GM18498 (cell line): ENCODE data around the gene BDKRB2.
"Not testable (repeated sequence)": the region's sequence is repeated elsewhere in the genome, so short reads cannot be mapped to it uniquely, and the experiment has no call there.

Experiments used
- ATAC-seq: cut with Tn5 transposase; IDR thresholded peaks from one replicate; pipeline ENCODE4 v1.9.1; 2021; ENCODE audit warnings: mild to moderate bottlenecking, moderate library complexity; ENCODE audit not compliant: unreplicated experiment

The BDKRB2 gene

DNA sequence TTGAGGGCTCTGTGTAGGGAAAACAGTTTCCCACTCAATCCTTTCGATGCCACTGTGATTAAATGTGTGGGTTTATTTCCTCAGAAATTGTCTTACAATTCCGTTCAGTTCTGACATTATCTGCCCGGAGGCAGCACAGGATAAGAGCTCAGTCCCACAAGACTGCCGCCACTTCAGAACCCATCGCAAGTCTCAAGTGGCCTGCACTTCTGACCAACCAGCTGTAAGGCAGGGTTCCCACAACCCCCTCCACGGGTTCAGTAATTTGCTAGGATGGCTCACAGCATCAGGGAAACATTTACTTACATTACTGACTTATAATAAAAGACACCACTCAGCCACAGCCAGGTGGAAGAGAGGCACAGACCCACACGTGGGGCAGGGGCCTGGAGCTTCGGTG is 17.2 kb downstream of the BDKRB2 start:
- no peak for ATAC-seq

DNA sequence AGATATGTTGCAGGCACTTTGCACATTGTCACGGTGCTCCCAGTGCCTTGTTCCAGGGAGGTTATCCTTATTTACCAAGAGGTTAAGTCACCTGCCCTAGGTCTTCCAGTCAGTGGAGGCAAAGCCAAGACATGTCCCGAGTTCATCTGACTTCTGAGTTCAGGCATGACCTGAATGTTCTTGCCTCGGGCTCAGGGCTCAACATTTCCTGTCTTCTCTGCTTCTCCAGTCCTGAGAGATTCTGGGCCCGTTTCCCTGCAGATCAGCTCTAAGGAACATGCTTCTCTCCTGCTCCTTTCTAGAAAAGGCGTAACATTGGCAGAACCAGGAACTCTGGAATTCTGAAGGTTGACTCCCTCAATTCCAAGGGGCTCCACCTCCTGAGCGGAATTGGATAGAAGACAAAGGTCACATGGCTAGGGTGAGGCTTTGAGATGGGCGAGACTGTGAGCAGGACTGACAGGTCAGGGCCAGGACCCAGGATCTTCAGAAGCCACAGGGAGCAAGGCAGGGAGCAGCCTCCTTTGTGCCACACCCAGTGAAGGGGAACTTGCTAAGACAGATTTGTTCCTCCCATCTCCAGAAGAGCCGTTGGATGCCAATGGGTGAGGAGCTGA is 19.9 kb downstream of the BDKRB2 start:
- ATAC-seq, result no peak

DNA sequence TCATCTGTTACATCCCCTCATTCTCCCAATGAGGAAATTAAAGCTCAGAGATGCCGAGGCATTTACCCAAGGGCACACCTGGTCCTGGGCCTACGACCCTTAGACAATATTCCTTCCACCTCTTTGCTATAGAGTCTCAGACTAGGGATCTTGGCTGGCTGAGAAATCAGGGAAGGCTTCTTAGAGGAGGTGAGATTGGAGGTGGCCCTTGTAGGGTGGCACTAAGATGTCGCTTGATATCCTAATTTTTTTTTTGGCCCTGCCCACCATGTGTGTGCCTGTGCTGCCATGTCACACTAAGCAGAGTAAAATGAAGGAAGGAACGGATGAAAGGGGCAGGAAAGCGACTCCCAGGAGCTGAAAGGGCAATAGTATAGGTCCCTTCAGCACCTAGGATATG is 20.6 kb downstream of the BDKRB2 start:
- no peak for ATAC-seq

DNA sequence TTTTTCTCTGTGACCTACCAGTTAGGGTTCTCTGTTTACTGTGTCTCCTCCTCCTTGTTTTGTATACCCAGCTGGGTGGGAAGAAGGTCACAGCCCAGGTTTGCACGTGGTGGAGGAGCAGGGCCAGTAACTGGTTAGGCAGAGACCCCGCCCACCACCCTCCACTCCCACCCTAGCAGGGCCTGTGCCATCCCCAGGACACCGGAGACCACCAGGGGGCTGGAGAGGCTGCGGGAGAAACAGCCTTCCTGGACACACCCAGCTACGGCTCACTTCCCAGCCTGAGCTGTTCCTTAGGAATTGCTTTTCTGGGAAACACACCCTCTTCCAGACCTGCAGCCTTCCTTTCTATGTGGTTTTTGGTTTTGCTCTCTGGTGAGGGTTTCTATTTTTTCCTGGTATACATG is 21.1 kb downstream of the BDKRB2 start:
- no peak for ATAC-seq

DNA sequence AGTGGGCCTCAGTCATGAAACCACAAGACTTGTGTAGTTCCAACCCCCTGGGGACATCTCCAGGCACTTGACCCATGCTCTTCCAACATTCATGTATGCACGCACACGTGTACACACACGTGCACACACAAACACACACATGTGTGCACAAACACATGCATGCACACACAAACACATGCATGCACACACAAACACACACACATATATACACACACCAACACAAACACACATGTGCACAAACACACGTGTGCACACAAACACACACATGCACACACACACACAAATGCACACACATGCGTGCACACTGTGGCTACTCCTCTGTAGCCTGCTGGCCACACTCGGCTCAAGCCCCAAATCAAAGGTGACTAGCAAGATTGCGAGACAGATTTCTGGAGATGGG is 22.8 kb downstream of the BDKRB2 start:
- no peak for ATAC-seq

DNA sequence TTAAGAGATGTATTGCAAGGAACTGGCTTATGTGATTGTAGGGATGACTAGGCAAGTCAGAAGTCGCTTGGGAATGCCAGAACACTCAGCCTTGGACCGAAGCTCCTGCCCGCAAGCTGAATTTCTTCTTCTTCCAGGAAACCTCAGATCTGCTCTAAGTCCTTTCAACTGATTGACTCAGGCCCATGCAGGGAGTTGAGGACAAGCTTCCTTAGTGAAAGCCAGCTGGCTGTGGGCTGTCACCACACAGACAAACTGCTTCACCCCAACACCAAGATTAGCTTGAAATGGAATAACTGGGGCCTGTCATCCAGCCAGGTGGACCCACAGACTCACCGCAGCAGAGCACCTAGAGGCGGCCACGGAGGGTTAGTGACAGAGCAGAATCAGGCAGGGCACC is 24.7 kb downstream of the BDKRB2 start:
- ATAC-seq, result no peak

DNA sequence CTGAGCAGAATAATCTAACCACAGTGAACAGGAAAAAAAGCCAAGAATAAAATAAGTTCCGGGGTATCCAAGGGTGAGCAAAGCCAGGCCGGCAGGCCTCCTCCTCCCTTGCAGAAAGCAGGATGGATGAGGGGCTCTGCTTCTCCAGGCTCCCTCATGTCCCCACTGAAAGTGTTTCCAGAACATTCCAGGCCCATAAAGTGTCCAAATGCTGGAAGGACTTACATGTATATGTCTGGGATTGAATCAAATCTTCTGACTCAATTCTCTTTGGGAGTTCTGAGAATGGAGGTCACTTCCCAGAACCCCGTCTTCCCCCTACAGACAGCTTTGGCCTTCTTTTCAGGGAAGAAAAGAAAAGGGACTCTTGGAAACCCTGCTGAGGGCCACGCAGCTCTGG is 26.4 kb downstream of the BDKRB2 start:
- no peak for ATAC-seq

DNA sequence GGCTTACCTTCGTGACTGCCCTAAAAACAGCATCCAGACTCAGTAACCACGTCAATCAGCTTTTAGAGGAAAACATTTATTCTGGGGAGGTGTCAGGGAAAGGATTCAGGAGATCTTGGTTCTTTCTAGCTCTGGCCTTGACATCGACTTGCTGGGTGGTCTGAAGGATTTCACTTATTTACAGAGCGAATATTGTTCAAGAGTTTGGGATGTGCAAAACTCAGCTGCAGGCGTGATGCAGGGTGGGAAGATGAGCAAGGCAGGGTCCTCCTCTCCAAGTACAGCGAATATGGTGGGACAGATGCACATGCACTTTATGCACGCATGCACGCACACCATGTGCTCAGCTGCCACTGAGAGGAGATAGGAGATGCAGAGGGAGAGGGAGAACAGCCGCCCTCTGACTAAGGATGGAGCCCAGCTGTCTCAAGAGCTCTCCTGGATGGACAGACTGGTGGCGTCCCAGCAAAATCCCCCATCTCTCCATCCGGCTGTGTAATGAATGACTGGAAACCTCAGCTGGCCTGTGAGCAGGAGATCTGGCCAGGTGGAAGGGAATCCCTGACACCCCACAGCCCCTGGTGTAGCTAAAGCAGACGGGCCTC is 27.0 kb downstream of the BDKRB2 start:
- no peak for ATAC-seq

DNA sequence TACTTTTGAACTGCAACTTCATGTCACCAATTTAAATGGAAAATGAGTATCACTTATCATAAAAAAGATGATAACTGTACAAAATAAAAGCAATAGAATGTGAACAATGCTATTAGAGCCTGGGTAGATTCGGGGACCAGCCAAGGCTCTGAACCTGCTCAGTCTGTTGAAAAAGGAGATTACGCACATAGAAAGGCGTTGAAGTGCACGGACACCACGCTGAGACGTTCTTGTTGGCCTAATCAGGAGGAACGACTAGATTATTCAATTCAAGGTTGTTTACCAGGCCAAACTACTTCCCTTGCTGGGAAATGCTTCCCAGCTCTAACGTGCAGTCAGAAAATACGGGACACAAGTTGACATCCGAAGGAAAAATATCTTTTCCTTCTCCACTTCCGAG is 27.9 kb downstream of the BDKRB2 start:
- ATAC-seq, result no peak

DNA sequence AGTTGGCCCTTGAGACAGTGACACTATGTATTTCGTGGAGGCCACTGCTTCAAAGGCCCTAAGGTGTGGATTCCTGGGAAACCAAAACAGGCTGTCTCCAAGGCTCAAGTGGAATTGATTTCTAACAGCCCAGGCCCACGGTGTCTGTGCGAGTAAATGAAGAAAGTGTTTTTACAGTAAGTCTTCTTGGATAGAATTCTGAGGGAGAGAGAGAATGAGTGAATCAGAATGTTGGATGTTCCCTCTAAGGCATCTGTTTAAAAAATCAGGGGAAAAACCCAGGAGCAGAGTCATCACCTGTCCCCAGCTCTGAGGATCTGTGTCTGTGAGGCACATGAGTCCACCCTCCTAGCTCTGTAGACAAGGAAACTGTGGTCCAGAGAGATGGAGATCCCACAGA is 29.0 kb downstream of the BDKRB2 start:
- no peak for ATAC-seq

DNA sequence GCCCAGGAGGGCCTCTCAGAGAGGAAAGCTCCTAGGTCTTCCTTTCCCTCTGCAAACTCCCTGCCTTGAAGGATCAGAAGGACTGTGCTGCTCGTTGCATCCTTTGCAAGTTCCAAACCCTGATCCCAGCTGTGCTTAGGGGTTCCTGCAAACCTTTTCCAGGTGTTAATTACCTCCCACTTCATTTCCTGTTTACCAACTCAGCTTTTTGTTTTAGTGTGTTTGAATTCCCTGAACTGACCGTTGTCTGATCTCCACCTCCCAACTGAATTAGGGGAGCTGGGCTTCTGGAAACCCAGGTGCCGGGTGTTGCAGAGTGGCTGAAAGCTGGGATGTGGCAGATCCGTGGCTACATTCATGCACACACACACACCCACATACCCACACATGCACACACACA is 30.8 kb downstream of the BDKRB2 start:
- no peak for ATAC-seq

DNA sequence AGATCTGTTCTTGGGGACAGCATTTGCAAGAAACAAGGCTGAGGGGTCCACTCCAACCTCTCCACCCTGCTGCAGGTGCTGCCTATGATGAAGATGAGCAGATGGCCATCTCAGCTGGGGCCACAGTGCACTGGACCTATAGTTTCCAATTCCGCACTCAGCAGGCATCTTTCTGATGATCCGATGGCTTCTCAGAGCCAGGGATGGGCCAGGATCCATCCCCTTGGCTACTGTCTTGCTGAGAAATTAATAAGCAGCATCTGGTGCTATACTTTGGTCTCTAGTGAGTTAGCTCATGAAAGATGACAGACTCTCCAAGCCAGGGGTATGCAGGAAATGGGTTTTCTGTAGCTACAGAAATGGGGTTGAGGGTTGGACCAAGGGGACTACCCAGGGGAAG is 33.0 kb downstream of the BDKRB2 start:
- no peak for ATAC-seq

DNA sequence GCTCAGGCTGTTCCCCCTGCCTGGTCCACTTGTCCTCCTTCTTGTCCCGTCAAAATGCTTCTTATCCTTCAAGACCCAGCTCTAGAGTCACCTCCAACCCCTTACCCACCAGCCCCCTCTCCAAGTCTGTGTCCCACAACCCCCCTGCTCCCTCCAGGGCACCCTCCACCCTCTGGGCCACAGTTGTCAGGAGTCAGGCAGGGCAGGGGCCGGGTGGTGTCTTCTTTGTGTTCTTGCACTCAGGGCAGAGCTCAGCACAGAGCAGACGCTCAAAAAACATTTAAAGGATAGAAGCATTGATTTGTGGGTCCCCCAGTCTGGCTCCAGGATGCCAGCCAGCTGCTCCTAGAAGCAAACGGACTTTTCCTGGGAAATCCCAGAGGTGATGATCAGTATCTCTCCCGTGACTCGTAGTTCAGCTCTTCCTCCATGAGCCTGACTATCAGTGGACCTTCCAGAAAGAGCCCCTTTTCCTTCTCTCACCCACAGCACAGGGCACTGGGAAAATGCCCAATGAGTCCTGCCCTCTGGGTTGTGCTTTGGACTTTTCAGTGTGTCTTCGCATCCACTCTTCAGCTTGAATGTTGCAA is 34.1 kb downstream of the BDKRB2 start:
- no peak for ATAC-seq

DNA sequence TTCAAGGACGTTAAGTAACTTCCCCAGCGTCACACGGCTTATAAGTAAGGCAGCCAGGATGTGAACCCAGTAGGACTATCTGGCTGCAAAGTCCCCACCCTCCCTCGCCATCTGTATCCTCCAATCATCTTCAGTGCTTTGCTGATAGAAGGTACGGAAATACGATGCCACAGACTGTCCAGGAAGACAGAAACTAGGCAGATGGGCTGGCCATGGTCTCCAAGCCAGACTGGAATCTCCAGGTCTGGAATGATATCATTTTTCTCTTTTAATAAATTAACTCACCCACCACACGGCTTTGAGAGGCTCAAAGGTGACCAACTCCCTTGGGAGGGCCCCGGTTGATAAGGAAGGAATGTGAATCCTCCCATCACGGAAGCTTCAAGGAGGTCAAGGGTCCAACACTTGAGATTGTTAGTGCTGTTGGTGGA is 35.1 kb downstream of the BDKRB2 start:
- ATAC-seq, result no peak

DNA sequence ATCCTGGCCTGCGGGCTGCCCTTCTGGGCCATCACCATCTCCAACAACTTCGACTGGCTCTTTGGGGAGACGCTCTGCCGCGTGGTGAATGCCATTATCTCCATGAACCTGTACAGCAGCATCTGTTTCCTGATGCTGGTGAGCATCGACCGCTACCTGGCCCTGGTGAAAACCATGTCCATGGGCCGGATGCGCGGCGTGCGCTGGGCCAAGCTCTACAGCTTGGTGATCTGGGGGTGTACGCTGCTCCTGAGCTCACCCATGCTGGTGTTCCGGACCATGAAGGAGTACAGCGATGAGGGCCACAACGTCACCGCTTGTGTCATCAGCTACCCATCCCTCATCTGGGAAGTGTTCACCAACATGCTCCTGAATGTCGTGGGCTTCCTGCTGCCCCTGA is 36.0 kb downstream of the BDKRB2 start:
- no peak for ATAC-seq

DNA sequence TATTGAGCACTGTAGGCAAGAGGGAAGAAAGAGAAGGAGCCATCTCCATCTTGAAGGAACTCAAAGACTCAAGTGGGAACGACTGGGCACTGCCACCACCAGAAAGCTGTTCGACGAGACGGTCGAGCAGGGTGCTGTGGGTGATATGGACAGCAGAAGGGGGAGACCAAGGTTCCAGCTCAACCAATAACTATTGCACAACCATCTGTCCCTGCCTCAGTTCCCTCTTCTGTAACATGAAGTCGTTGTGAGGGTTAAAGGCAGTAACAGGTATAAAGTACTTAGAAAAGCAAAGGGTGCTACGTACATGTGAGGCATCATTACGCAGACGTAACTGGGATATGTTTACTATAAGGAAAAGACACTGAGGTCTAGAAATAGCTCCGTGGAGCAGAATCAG is 37.5 kb downstream of the BDKRB2 start:
- no peak for ATAC-seq

DNA sequence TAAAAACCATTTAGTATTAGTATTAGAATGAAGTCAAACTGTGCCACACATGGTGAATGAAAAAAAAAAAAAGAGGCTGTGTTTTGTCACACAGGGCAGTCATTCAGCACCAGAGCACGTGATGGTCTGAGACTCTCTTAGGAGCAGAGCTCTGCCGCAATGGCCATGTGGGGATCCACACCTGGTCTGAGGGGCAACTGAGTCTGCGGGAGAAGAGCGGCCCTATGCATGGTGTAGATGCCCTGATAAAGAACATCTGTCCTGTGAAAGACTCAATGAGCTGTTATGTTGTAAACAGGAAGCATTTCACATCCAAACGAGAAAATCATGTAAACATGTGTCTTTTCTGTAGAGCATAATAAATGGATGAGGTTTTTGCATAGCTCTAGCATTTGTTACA is 39.1 kb downstream of the BDKRB2 start:
- ATAC-seq, result no peak

DNA sequence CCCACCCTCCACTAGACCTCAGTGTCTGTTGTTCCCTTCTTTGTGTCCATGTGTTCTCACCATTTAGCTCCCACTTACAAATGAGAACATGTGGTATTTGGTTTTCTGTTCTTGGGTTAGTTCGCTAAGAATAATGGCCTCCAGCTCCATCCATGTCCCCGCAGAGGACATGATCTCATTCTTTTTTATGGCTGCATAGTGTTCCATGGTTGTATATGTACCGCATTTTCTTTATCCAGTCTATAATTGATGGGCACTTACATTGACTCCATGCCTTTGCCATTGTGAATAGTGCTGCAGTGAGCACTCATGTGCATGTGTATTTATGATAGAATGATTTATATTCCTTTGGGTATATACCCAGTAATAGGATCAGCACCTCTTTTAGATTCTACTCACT is 40.4 kb downstream of the BDKRB2 start:
- not testable (repeated sequence) for ATAC-seq

DNA sequence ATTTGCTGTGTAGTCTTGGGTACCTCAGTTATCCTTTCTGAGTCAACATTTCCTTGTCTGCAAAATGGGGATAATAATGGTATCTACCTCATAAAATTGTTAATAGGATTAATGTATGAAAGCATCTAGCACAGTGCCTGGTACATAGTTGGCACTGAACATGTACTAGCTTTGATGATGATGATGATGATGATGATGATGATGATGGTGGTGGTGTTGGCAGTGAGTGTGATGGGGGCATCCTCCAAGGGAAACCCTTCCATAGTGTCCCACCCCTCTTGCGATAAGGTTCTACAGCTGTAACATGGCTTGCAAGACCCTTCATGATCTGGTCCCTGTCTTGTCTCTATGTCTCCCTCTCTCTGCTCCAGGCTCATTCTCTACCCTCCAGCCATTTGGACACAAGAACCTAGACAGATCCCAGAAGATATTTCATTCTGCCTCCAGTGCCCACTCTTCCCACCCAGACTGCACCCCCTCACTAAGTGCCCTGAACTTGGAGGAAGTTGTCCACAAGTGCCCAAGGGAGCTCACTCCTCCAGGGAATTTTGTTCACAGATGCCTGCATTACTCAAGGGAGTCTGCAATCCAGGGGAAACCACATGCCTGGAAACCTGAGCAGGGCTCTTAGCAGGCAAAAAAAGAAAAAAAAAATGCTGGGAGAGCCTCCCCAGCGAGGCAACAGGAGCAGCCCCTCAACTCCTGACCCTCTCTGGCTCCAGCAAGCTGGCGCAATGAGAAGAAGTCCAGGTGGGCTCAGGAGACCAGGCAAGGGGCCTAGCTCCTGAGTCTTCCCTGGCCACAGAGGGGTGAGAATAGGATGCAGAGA is 41.3 kb downstream of the BDKRB2 start:
- no peak for ATAC-seq

DNA sequence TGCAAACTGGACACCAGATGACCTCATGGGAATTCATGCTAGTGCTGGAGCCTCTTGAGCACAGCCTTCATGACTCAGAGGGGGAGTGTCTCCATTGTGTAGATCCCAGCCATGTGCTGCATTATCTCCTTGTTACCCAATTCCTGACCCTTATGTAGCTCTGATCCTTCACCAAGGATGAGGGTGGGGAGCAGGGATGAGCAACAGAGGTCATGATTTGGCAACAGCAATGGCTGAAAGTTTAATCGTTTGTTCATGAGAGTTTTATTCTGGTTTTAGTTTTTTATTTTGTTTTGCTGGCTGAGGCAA is 41.9 kb downstream of the BDKRB2 start:
- no peak for ATAC-seq

DNA sequence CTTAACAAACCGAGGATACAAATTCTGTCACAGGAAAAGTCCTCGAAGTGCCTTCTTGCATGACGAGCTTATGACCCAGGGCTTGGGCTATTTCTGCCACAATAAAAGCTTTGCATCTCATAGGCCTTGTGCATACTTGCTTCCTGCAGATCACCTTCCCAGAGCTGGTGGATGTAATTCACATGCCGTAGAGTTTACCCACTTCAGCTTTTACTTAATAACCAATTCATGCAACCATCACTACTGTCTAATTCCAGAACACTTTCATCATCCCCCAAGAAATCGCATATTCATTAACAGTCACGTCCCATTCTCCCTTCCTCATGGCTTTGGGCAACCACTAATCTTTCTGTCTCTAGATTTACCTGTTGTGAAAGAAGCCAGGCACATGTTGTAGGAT is 42.4 kb downstream of the BDKRB2 start:
- ATAC-seq, result no peak

DNA sequence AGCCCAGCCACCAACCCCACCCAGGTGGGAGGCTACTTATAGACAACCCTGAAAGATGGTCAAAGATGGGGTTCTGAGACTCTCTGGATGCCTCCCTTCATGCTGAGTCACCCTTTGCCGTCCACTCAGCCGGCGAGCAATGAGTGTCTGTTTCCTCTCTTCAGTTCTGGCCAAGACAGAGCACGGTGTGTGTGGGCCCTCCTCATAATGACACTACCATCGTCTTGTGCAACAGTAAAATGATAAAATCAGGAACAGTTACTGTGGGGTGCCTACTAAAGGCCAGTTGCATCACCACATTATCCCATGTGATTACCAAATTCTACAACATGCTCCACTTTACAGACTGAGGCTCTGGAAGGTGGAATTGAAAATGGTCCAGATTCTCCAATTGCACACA is 44.4 kb downstream of the BDKRB2 start:
- no peak for ATAC-seq
